Fibroblast of gingiva (primary cell): Measurements from ENCODE around the gene RAB44.

Experiments used
- DNase-seq: peaks from one replicate; pipeline ENCODE4 v3.0.0-alpha.2; 2011; ENCODE audit warnings: low read depth

The RAB44 gene

GRCh38 chr6:36666826-36667591 is 30.6 kb upstream of the RAB44 start:
- DNase-seq = peak; percentile 97

- no peak for DNase-seq
Measured at GRCh38 chr6:36668591-36668990, 29.0 kb upstream of the RAB44 start.

- DNase-seq = no peak
Measured at GRCh38 chr6:36669002-36669401, 28.6 kb upstream of the RAB44 start.

GRCh38 chr6:36670271-36670670 is 27.4 kb upstream of the RAB44 start:
- DNase-seq = no peak

GRCh38 chr6:36671687-36672375 is 25.8 kb upstream of the RAB44 start:
- DNase-seq = no peak

- DNase-seq = no peak
Measured at GRCh38 chr6:36673882-36674281, 23.7 kb upstream of the RAB44 start.

- no peak for DNase-seq
Measured at GRCh38 chr6:36674942-36675341, 22.7 kb upstream of the RAB44 start.

- DNase-seq = peak; percentile 65
Measured at GRCh38 chr6:36676141-36677058, 21.2 kb upstream of the RAB44 start.

GRCh38 chr6:36677059-36677749 is 20.4 kb upstream of the RAB44 start:
- no peak for DNase-seq

GRCh38 chr6:36677753-36678487 is 19.7 kb upstream of the RAB44 start:
- DNase-seq = no peak

GRCh38 chr6:36678488-36679042 is 19.1 kb upstream of the RAB44 start, which contains the start of gene CDKN1A:
TSS of gene CDKN1A (plus strand) at chr6:36678714. CDS start at chr6:36684102, 5,388 bp downstream.
- DNase-seq = peak; percentile 98

- DNase-seq = peak; percentile 63
Measured at GRCh38 chr6:36679043-36679833, 18.4 kb upstream of the RAB44 start.

- no peak for DNase-seq
Measured at GRCh38 chr6:36682328-36683144, 15.1 kb upstream of the RAB44 start.

GRCh38 chr6:36683145-36683655 is 14.4 kb upstream of the RAB44 start:
- no peak for DNase-seq

GRCh38 chr6:36683656-36684446 is 13.8 kb upstream of the RAB44 start:
- no peak for DNase-seq

- DNase-seq = no peak
Measured at GRCh38 chr6:36684447-36684812, 13.2 kb upstream of the RAB44 start.

GRCh38 chr6:36685166-36685924 is 12.3 kb upstream of the RAB44 start:
- no peak for DNase-seq
